GM21529 (cell line): ENCODE data around the gene CLIC5.

Experiments
- ATAC-seq: cut with Tn5 transposase; IDR thresholded peaks from one replicate; pipeline ENCODE4 v1.9.1; 2021; ENCODE audit not compliant: unreplicated experiment

CLIC5 gene

DNA sequence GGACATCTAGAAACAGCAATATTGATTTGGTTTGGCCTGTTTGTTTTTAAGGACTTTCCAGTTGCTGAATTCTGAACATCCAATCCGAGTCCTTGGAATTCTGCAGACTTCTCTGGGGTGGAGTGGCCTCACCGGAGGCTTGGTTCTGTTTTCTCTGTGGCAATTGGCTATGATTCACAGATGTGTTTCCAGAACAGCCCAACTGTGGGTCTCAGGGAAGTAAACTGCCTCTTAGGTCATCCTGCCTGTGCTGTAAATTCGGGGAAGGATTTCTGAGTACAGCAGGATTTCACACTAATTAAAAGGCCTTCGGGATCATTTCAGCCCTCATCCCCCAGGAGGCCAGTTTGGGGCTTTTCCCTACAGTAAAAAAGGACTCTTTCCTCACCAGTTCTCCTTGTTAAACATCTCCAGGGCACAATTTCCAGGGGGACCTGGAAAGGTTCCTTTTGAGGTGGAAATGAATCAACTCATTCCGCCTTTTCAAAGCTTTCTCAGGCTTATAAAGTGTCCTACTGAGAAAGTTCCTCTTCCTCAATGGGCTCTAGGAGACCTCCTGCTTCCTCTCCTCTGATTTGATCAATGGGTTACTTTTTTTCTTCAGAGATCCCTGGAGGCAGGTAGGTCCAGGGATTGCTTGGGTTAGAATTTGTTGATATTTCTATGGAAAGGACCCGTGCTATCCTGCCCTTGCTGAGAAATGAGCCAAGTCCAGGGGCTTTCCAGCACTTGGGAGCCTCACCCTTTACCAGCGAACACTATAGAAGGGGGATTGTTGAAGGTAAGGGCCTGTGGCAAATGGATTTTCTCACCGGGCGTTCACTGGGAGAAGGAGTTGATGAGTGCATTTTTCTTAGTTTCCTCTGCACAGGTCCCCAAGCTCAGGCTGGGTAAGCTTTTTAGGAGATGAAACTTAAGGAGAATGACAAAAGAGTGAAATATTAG, 114.6 kb downstream of the CLIC5 start:
- no peak for ATAC-seq

DNA sequence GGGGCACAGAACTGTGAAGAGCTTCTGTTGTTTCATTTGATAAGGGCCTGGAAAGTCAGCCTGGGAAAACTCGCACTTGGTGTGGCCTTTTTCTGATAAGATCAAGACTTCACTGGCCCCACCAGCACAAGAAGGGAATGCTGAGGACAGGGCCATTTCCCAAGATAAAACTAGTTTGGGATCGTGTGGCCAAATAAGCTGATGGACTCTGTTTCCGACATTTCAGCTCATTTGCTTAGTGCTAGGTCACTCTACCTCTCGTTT, 116.0 kb downstream of the CLIC5 start:
- no peak for ATAC-seq

- no peak for ATAC-seq
Observed at GRCh38 chr6:45898941-45899682, 116.5 kb downstream of the CLIC5 start.

- ATAC-seq = no peak
Observed at GRCh38 chr6:45896783-45897441, 118.7 kb downstream of the CLIC5 start.

- ATAC-seq = no peak
Observed at GRCh38 chr6:45895569-45895968, 120.1 kb downstream of the CLIC5 start.

GRCh38 chr6:45892696-45893245, 122.9 kb downstream of the CLIC5 start:
- no peak for ATAC-seq

DNA sequence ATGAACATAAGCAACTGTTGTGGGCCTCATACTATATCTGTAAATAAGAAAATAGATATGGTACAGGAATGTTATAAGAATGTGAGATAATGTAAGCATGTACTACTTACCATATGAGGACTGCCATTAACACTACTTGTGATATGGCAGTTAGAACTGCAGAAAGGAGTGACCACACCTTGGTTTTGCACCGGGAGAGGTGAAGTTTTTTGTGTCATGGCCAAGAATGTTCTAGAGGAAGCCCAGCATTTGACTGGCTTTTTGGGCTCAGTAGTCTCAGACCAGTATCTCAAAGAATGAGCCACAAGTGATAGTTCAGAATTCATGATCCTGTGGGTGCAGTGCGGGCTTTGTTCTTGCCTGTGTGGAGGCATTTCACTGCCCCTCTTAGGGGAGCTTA, 123.5 kb downstream of the CLIC5 start:
- no peak for ATAC-seq

- no peak for ATAC-seq
Observed at GRCh38 chr6:45886776-45887175, 128.9 kb downstream of the CLIC5 start.

DNA sequence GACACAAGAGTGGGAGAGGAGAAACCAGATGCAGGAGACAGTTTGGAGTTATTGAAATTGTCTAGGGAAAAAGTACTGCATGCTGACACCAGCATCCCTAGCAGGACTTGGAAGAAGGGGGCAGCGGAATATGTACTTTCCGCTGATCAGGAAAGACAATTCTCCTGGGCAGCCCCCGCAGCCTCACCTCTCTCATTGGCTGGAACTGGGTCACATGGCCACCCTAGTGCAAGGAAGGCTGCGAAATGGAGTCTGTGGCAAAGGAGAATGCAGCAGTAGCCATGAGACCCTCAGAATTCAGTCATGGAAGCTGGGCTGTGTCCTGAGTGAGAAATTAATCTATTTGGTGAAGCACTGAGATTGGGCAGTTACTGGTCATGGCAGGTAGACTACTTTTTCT, 131.3 kb downstream of the CLIC5 start:
- no peak for ATAC-seq

GRCh38 chr6:45882671-45883070, 133.0 kb downstream of the CLIC5 start:
- ATAC-seq = no peak

DNA sequence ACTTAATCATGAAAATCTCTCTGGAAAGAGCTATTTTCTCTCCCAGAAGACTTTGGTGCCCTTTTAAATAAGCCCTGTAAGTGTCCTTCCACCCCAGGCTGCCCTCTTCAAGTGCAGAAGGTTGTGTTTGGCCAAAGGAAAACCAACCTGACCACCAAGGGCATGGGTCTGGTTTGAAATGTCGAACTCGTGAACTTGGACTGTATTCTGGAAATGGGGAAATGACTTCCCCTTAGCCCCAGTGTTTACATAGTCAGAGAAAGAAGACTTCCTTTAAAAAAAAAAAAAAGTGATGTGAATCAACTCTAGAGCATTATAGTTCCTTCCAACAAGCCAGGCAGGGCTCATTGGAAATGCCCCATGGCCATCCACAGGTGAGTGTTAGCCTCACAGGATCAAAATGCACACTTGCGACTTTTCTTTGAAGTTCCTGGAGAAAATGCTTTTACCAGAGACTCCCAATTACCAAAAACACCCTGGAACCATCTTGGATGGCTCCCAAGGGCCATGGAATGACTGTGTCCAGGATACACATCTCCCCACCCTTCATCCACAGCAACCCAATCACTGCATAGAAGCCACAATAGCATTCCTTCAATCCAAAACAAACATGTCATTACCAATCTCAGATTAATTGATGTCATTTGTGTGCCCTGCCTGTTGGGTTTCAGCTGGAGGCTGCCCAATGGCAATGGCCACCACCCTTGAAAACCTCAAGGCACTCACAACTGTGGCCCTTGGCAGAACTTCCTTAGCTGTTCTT, 133.8 kb downstream of the CLIC5 start:
- ATAC-seq = no peak

DNA sequence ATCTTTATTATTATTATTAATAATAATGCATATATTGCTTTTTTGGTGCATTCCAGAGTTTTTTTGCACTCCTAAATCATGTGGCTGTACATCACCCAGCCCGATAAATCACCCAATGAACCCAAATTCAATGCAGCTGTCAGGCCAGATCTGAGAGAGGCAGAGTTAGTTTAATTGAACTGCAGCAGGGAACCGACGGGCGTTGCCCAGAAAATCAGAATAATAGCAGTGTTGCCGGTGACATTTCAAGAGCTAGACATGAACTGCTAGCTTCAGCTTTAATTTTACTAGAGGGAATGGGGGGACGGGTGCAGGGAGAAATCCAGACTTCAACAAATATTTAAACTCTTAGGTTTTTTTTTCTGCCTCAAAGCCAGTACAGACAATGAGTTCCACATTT, 135.0 kb downstream of the CLIC5 start:
- no peak for ATAC-seq

DNA sequence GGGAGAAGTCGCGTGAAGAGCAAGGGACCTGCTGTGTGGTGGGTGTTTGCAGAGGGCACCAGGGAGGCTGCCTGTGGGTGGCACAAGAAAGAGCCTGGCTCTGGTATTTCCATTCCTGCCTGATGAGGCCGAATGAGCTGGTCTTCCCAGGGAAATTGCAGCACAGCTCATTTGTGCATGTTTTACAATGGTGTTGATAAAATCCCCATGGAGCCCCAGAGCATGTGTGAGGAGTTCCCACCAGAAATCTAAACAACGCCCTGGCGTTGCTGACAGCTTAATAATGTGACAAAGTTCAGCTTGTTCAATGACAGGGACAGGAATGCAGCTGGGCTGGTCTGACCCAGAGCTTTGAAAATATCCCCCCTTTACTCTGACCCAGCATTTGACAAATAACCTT, 135.5 kb downstream of the CLIC5 start:
- no peak for ATAC-seq

GRCh38 chr6:45877970-45878590, 137.6 kb downstream of the CLIC5 start:
- no peak for ATAC-seq

GRCh38 chr6:45872827-45873365, 142.8 kb downstream of the CLIC5 start:
- no peak for ATAC-seq

DNA sequence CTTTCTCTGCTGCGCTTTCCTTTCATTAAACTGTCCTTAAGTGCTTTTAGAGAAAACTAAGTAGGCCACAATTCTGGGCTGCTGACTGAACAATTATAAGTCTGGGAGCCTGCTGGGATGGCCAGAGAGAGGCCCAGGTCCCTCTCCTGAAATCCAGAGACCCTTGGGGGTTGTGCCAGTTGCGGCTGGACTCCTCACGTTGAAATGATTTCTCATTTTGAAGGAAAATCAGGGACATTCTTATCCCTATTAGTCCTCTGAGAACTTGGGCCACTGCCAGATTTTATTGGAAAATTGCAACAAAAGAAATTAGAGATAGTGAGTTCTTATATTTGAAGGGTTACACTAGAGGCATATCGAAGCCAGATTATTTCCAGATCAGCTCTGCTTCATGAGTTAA, 145.1 kb downstream of the CLIC5 start:
- no peak for ATAC-seq

- ATAC-seq = no peak
Observed at GRCh38 chr6:45864651-45865050, 151.0 kb downstream of the CLIC5 start.

GRCh38 chr6:45858691-45859090, 157.0 kb downstream of the CLIC5 start:
- ATAC-seq = no peak

DNA sequence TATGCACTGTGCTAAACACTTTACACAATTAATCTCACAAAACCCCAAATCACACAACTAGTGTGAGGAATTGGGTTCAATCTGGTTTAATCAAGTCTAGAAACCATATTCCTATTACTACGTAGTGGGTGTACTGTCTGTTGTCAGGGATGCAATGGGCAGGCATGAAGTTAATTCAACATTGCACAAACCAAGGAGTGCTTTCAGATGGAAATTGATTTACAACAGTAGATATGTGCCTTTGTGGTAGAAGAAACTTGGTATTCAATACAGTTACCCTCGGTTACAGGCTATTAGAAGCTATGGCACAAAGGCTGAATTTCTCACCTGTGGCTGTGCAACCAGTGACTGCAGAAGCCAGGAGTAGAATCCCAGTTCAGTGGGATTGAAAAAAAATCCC, 157.8 kb downstream of the CLIC5 start:
- ATAC-seq = no peak
